Lung (tissue), 12 donors: ENCODE results near the gene ZDHHC15. TPM values are rescaled to one million over a fixed set of nuclear protein-coding genes. Genes with fewer than 3 reads are reported as not detected.
"Not testable (repeated sequence)": the region's sequence is repeated elsewhere in the genome, so short reads cannot be mapped to it uniquely, and the experiment has no call there.

Source experiments
- ATAC-seq: fragments of 200-7000 bp; cut with Tn5 transposase; one replicate; pipeline ENCODE4 v1.9.1; 2020; ENCODE audit warnings: moderate number of reproducible peaks; ENCODE audit not compliant: insufficient read depth, low FRiP score
- DNase-seq, 3 donors: peaks; one replicate each; pipeline ENCODE4 v3.0.0-alpha.2; 2013 to 2017
- H3K27ac ChIP-seq, 2 donors: one replicate each; pipeline ENCODE4 v1.5.1; 2013; ENCODE audit warnings: mild to moderate bottlenecking in 2 of 2, moderate library complexity in 2 of 2, control low read depth in 1 of 2, inconsistent platforms in 1 of 2, low read depth in 1 of 2, low read length in 1 of 2
- H3K27me3 ChIP-seq, 3 donors: one replicate each; pipeline ENCODE4 v1.5.1; 2013; ENCODE audit warnings: low read length in 2 of 3; ENCODE audit not compliant: control insufficient read depth in 3 of 3, insufficient read depth in 3 of 3
- H3K36me3 ChIP-seq, 4 donors: one replicate each; pipeline ENCODE4 v1.5.1; 2013; ENCODE audit warnings: low read length in 4 of 4, mild to moderate bottlenecking in 1 of 4, moderate library complexity in 1 of 4; ENCODE audit not compliant: control insufficient read depth in 4 of 4, insufficient read depth in 4 of 4
- H3K4me1 ChIP-seq, 5 donors: one replicate each; pipeline ENCODE4 v1.5.1; 2013; ENCODE audit warnings: low read length in 5 of 5, mild to moderate bottlenecking in 2 of 5, moderate library complexity in 1 of 5; ENCODE audit not compliant: control insufficient read depth in 5 of 5, insufficient read depth in 5 of 5
- H3K4me3 ChIP-seq: one replicate; pipeline ENCODE4 v1.5.1; 2013; ENCODE audit warnings: mild to moderate bottlenecking, control low read depth, moderate library complexity
- H3K9ac ChIP-seq, 2 donors: one replicate each; pipeline ENCODE4 v1.5.1; 2013; ENCODE audit warnings: low read length in 2 of 2, control low read depth in 1 of 2; ENCODE audit not compliant: insufficient read depth in 1 of 2
- H3K9me3 ChIP-seq, 4 donors: one replicate each; pipeline ENCODE4 v1.5.1; 2013; ENCODE audit warnings: low read length in 3 of 4, mild to moderate bottlenecking in 1 of 4, moderate library complexity in 1 of 4; ENCODE audit not compliant: control insufficient read depth in 4 of 4, insufficient read depth in 3 of 4
- WGBS, 2 donors: extraction: QIAGEN DNeasy Blood & Tissue Kit; methylation state at CpG; one replicate each; pipeline ENCODE4 v1.1.7; 2013; 5-methylcytosine and 5-hydroxymethylcytosine counted together
- polyA plus RNA-seq, 2 donors: library from polyadenylated mRNA; stranded (reverse); fragments of 200-250 nt; gene quantifications; one replicate each; pipeline ENCODE4 v1.2.1, GENCODE V29; 2013
- total RNA-seq, 2 donors: library from RNA; depleted of rRNA in 1 of 2; stranded (reverse); fragments of >200 nt in 1 of 2; gene quantifications; one replicate each; pipeline ENCODE4 v1.2.1, GENCODE V29; 2014 to 2021
- TF ChIP-seq, protein P1 (sequence below): IDR thresholded peaks from 2 replicates; pipeline ENCODE4 v1.5.1; 2012; ENCODE audit warnings: mild to moderate bottlenecking; ENCODE audit errors: control extremely low read depth, extremely low read depth
- donor health status: control.
- donor health status: control.
- donor health status: Bipolar disorder and iron deficiency.
- donor health status: healthy.
- donor health status: DM: yes; HTN: yes; CAD: no.

The ZDHHC15 gene
- total and polyA plus RNA-seq, 4 donors = 0.41 to 5.3 (median 1.2) TPM

- Histone ChIP-seq H3K9me3 (peaks cover 0 to 3% (median 0%) of the 10 kb centered on the region in 4 donors), H3K9ac (no peak overlapping the region), H3K4me1 (no peaks in the 10 kb centered on the region), H3K4me3 (no peak overlapping the region), H3K27me3 (peaks cover 0 to under 1% (median 0%) of the 10 kb centered on the region in 3 donors), H3K27ac (no peak overlapping the region), H3K36me3 (no peaks in the 10 kb centered on the region)
- TF ChIP-seq, protein P1, sequence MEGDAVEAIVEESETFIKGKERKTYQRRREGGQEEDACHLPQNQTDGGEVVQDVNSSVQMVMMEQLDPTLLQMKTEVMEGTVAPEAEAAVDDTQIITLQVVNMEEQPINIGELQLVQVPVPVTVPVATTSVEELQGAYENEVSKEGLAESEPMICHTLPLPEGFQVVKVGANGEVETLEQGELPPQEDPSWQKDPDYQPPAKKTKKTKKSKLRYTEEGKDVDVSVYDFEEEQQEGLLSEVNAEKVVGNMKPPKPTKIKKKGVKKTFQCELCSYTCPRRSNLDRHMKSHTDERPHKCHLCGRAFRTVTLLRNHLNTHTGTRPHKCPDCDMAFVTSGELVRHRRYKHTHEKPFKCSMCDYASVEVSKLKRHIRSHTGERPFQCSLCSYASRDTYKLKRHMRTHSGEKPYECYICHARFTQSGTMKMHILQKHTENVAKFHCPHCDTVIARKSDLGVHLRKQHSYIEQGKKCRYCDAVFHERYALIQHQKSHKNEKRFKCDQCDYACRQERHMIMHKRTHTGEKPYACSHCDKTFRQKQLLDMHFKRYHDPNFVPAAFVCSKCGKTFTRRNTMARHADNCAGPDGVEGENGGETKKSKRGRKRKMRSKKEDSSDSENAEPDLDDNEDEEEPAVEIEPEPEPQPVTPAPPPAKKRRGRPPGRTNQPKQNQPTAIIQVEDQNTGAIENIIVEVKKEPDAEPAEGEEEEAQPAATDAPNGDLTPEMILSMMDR = no peak
- ATAC-seq = no peak
- no peak for DNase-seq
- 84 to 94% methylated on average over 2 of the region's 2 CpGs for WGBS, 2 donors
Observed at GRCh38 chrX:75366861-75367260, 156.0 kb downstream of the ZDHHC15 start.

- TF ChIP-seq, protein P1 = no peak
- no peaks in the 10 kb centered on the region for H3K36me3 ChIP-seq
- no peak overlapping the region for H3K4me3 ChIP-seq
- ATAC-seq = no peak
- 61 to 82% methylated on average over 1 of the region's 1 CpG for WGBS, 2 donors
- no peak overlapping the region for H3K27ac ChIP-seq
- DNase-seq = no peak
- peaks cover 0 to 3% (median under 1%) of the 10 kb centered on the region in 4 donors for H3K9me3 ChIP-seq
- H3K4me1 ChIP-seq = no peaks in the 10 kb centered on the region
- no peaks in the 10 kb centered on the region for H3K27me3 ChIP-seq
- H3K9ac ChIP-seq = no peak overlapping the region
Observed at GRCh38 chrX:75365243-75365975, 157.4 kb downstream of the ZDHHC15 start.

- TF ChIP-seq, protein P1 = no peak
- no peak overlapping the region for H3K4me3 ChIP-seq
Observed at GRCh38 chrX:75361788-75362187, 161.0 kb downstream of the ZDHHC15 start.

GRCh38 chrX:75348601-75349000 is 174.2 kb downstream of the ZDHHC15 start:
- not testable (repeated sequence) for ATAC-seq, H3K27ac ChIP-seq, H3K9ac ChIP-seq, H3K9me3 ChIP-seq, DNase-seq, H3K27me3 ChIP-seq, H3K4me3 ChIP-seq, H3K4me1 ChIP-seq, H3K36me3 ChIP-seq

More at GRCh38 chrX:75361788-75362187, 161.0 kb downstream of the ZDHHC15 start:
- ATAC-seq (no peak), DNase-seq (no peak)
- Histone ChIP-seq H3K9ac (no peak overlapping the region), H3K27me3 (no peaks in the 10 kb centered on the region), H3K36me3 (no peaks in the 10 kb centered on the region), H3K4me1 (no peaks in the 10 kb centered on the region), H3K9me3 (peaks cover 0 to 3% (median 2%) of the 10 kb centered on the region in 4 donors), H3K27ac (no peak overlapping the region)
